SK-N-MC (cell line): ENCODE data around the gene TRAPPC14.

Experiments
- DNase-seq: peaks from one replicate; pipeline ENCODE4 v3.0.0-alpha.2; 2011; ENCODE audit warnings: low read depth, low spot score
- H3K27ac ChIP-seq: fragments of 200-600 bp; sonication (generic); 2 replicates; pipeline ENCODE4 v1.5.1; 2016; ENCODE audit warnings: mixed run types
- H3K36me3 ChIP-seq: fragments of 200-600 bp; sonication (generic); 2 replicates; pipeline ENCODE4 v1.6.1; 2017; ENCODE audit warnings: antibody characterized with exemption, low read length, mixed read lengths; ENCODE audit not compliant: insufficient read depth
- H3K4me3 ChIP-seq: fragments of 200-600 bp; sonication (generic); 2 replicates; pipeline ENCODE4 v1.5.1; 2016
- H3K9ac ChIP-seq: fragments of 200-600 bp; sonication (generic); 2 replicates; pipeline ENCODE4 v1.8.0; 2017; ENCODE audit warnings: mixed run types, mixed read lengths; ENCODE audit not compliant: insufficient read length
- H3K9me3 ChIP-seq: fragments of 200-600 bp; sonication (generic); 2 replicates; pipeline ENCODE4 v1.6.1; 2017; ENCODE audit warnings: low read depth, mild to moderate bottlenecking, antibody characterized with exemption, low read length, moderate library complexity, mixed read lengths
- EZH2 ChIP-seq: fragments of 200-600 bp; sonication (generic); IDR thresholded peaks from one replicate; pipeline ENCODE4 v1.6.1; 2017; ENCODE audit warnings: antibody characterized with exemption
- FOXP2 ChIP-seq: optimal IDR thresholded peaks from 2 replicates; pipeline ENCODE3; 2011; ENCODE audit warnings: mild to moderate bottlenecking, moderate library complexity; ENCODE audit not compliant: insufficient read depth; ENCODE audit errors: extremely low read length, control extremely low read depth
- POLR2AphosphoS5 ChIP-seq: IDR thresholded peaks from 2 replicates; pipeline ENCODE4 v1.6.1; 2012; ENCODE audit warnings: mild to moderate bottlenecking, low read depth, low read length, borderline replicate concordance

Gene TRAPPC14

DNA sequence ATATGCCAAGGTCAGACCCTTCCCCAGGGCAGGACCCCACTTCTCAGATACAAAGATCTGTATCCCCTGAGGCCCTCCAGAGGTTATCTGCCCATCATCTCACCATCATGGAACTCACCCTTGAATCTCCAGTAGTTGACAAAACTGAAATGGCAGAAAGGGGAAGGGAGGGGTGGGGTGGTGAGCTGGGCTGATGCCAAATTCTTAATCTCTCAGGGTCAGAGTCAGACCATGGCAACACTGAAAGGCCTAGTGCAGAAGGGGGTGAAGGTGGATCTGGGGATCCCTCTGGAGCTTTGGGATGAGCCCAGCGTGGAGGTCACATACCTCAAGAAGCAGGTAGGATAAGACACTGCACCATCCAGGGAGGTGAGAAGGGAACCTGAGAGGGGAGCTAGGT is 36.0 kb downstream of the TRAPPC14 start:
- Histone ChIP-seq H3K27ac (no peak overlapping the region; the same call in 1 of the 2 replicates), H3K36me3 (no peaks in the 10 kb centered on the region), H3K9me3 (no peaks in the 10 kb centered on the region), H3K9ac (no peak overlapping the region), H3K4me3 (no peak overlapping the region)
- DNase-seq = no peak
- no peak for TF ChIP-seq EZH2

- DNase-seq = no peak
- H3K27ac ChIP-seq = peak overlapping the region; percentile 57; the same call in 1 of the 2 replicates
These were observed 36.5 kb downstream of the TRAPPC14 start for GRCh38 chr7:100122067-100122466.

GRCh38 chr7:100120733-100121036 is 37.8 kb downstream of the TRAPPC14 start:
- peak overlapping the region; percentile 97 for H3K4me3 ChIP-seq
- TF ChIP-seq POLR2AphosphoS5 (no peak), FOXP2 (no peak), EZH2 (no peak)
- H3K9me3 ChIP-seq = no peaks in the 10 kb centered on the region
- peak overlapping the region; percentile 55 for H3K9ac ChIP-seq
- H3K36me3 ChIP-seq = peaks cover 2% of the 10 kb centered on the region; the same call in 1 of the 2 replicates
- no peak overlapping the region for H3K27ac ChIP-seq
- no peak for DNase-seq

More at GRCh38 chr7:100122067-100122466, 36.5 kb downstream of the TRAPPC14 start:
- TF ChIP-seq POLR2AphosphoS5 = no peak
- no peak for TF ChIP-seq FOXP2
- no peak for TF ChIP-seq EZH2
- Histone ChIP-seq H3K9me3 (no peaks in the 10 kb centered on the region), H3K4me3 (peak overlapping the region; percentile 30; the same call in 1 of the 2 replicates), H3K36me3 (no peaks in the 10 kb centered on the region), H3K9ac (no peak overlapping the region)

GRCh38 chr7:100119970-100120732 is 38.4 kb downstream of the TRAPPC14 start:
- H3K9me3 ChIP-seq = no peaks in the 10 kb centered on the region
- peaks cover 2% of the 10 kb centered on the region; the same call in 1 of the 2 replicates for H3K36me3 ChIP-seq
- peak overlapping the region; percentile 90; the same call in 1 of the 2 replicates for H3K27ac ChIP-seq
- H3K4me3 ChIP-seq = peak overlapping the region; percentile 97
- TF ChIP-seq FOXP2 = no peak
- no peak for TF ChIP-seq POLR2AphosphoS5
- TF ChIP-seq EZH2 = no peak
- H3K9ac ChIP-seq = peak overlapping the region; percentile 78
- DNase-seq = no peak

DNA sequence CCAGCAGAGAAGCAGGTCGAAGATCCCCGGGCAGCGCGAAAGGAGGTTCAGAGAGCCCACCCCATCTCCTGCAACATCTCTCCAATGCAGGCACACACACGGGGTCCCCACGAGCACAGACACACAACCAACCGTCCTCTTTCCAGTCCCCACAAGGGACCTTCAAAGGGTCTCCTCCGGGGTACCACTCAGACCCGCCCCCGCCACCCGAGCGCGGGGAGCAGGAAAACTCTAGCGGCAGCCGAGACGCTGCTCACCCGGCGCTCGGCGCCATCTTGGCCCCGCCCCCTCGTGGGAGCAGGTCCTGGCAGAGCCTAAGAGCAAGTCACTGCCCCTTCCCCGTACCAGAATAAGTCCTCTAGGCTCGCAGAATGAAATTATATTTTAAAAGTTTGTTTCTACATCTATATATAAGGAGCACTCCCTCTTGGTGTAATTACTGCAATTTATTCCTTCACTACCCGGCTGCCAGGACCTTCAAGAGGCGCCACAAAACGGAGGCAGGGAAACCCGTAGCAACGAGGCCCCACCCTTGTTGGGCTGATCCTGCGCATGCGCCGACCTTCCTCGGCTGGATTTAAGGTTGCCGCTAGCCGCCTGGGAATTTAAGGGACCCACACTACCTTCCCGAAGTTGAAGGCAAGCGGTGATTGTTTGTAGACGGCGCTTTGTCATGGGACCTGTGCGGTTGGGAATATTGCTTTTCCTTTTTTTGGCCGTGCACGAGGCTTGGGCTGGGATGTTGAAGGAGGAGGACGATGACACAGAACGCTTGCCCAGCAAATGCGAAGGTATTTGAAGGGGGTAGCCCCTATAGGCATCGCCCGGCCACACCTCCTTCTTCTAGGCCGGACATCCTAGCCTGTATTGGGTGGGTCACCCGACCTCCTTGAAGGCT is 39.2 kb downstream of the TRAPPC14 start, which contains the start of the genes CNPY4 and TAF6:
TSS of gene CNPY4 (plus strand) at position 563 of the 898 bp plus-strand sequence. CDS start at position 674, 111 bp downstream.
TSS of gene TAF6 (minus strand) at position 287 of the 898 bp plus-strand sequence. CDS start 5,149 bp downstream, outside the sequence.
- H3K9me3 ChIP-seq = no peaks in the 10 kb centered on the region
- peak within 1 kb of the TSS; percentile 90 for H3K27ac ChIP-seq
- H3K4me3 ChIP-seq = peak within 1 kb of the TSS; percentile 97
- TF ChIP-seq POLR2AphosphoS5 (peak; percentile 85), FOXP2 (no peak)
- DNase-seq = peak; percentile 92
- peak within 1 kb of the TSS; percentile 78 for H3K9ac ChIP-seq
- peaks cover 2% of the 10 kb centered on the region; the same call in 1 of the 2 replicates for H3K36me3 ChIP-seq

- TF ChIP-seq POLR2AphosphoS5 (no peak), EZH2 (no peak), FOXP2 (no peak)
- H3K4me3 ChIP-seq = peak overlapping the region; percentile 97
- DNase-seq = no peak
- no peaks in the 10 kb centered on the region for H3K9me3 ChIP-seq
- peak overlapping the region; percentile 78 for H3K9ac ChIP-seq
- H3K27ac ChIP-seq = no peak overlapping the region; the same call in 1 of the 2 replicates
- peaks cover 7% of the 10 kb centered on the region; the same call in 1 of the 2 replicates for H3K36me3 ChIP-seq
These were observed 40.0 kb downstream of the TRAPPC14 start for GRCh38 chr7:100118388-100119071.

DNA sequence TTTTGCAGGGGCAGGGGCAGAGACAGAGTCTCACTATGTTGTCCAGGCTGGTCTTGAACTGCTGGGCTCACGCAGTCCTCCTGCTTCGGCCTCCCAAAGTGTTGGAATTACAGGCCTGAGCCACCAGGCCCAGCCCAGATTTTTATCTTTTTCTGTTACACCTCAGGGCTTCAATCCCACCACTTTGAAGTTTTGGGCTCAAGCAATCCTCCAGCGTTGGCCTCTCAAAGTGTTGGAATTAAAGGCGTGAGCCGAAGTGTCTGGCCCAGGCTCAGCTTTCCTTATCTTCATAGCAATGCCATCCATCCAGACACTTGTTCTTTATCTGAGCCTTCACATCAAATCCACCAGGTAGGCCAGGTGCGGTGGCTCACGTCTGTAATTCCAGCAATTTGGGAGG is 43.5 kb downstream of the TRAPPC14 start:
- no peak overlapping the region for H3K27ac ChIP-seq
- H3K9ac ChIP-seq = no peak overlapping the region
- no peak for TF ChIP-seq FOXP2
- TF ChIP-seq POLR2AphosphoS5 = no peak
- TF ChIP-seq EZH2 = no peak
- no peak for DNase-seq
- peaks cover 30% of the 10 kb centered on the region for H3K36me3 ChIP-seq
- no peak overlapping the region for H3K4me3 ChIP-seq
- no peaks in the 10 kb centered on the region for H3K9me3 ChIP-seq

DNA sequence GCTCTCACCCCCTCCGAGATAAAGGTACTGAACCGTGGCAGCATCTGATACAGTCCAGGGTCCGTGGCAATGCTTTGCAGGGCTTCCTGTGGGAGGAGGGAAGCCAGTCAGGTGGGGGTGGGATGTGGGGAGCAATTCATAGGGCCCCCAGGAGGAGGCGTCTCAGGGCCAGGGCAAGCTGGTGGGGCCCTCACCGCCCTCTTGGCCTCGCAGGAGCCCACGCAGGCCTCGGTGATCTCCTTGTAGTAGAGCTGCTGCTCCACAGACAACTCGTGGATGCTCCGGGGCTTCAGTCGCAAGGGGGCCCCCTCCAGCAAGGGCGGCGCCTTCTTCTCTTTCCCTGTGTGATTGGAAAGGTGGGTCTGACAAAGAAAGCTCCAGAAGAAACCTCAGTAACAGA is 46.6 kb downstream of the TRAPPC14 start:
- TF ChIP-seq FOXP2 (no peak), EZH2 (no peak), POLR2AphosphoS5 (no peak)
- DNase-seq = no peak
- Histone ChIP-seq H3K4me3 (no peak overlapping the region), H3K36me3 (peaks cover 56% of the 10 kb centered on the region), H3K9ac (no peak overlapping the region), H3K9me3 (no peaks in the 10 kb centered on the region), H3K27ac (no peak overlapping the region)
